Measurements from ENCODE around the gene POLR1D. TPM values are rescaled to one million over a fixed set of nuclear protein-coding genes. Genes with fewer than 3 reads are reported as not detected.

POLR1D gene
- total RNA-seq, 4 donors from 2014 or later, result 63.8 to 81.5 (median 73.3) TPM

- Histone ChIP-seq H3K4me1 (peaks cover 0 to 55% (median 15%) of the 10 kb centered on the region in 4 donors), H3K9me3 (no peaks in the 10 kb centered on the region)
Observed at GRCh38 chr13:27643334-27644132, 21.8 kb downstream of the POLR1D start.

GRCh38 chr13:27644302-27644701, 22.6 kb downstream of the POLR1D start:
- 7 to 8% methylated on average over 1 of the region's 1 CpG for WGBS, 2 donors
- no peak for DNase-seq (ENCODE audit: low spot score in 2 of 2)
- Histone ChIP-seq H3K9me3 (no peaks in the 10 kb centered on the region), H3K27me3 (no peaks in the 10 kb centered on the region), H3K27ac (peak overlapping the region in 1 of 4 donors; percentile 23), H3K4me1 (peaks cover 0 to 48% (median 9%) of the 10 kb centered on the region in 4 donors), H3K4me3 (no peak overlapping the region), H3K36me3 (peaks cover 0 to 11% (median 5%) of the 10 kb centered on the region in 3 donors)
- no peak for TF ChIP-seq EP300 (IDR thresholded peaks at IDR 0.05)
- no peak for TF ChIP-seq POLR2A (IDR thresholded peaks at IDR 0.05)
- TF ChIP-seq CTCF (IDR thresholded peaks at IDR 0.05), result no peak

More at GRCh38 chr13:27643334-27644132, 21.8 kb downstream of the POLR1D start:
- 77 to 84% methylated on average over 5 of the region's 5 CpGs for WGBS, 2 donors
- Histone ChIP-seq H3K27ac (peak overlapping the region in 1 of 4 donors; percentile 23), H3K27me3 (no peaks in the 10 kb centered on the region), H3K4me3 (no peak overlapping the region), H3K36me3 (peaks cover 0 to 4% (median 0%) of the 10 kb centered on the region in 3 donors)
- TF ChIP-seq EP300 (IDR thresholded peaks at IDR 0.05) (no peak), POLR2A (IDR thresholded peaks at IDR 0.05) (no peak), CTCF (IDR thresholded peaks at IDR 0.05) (no peak)
- no peak for DNase-seq (ENCODE audit: low spot score in 2 of 2)

DNA sequence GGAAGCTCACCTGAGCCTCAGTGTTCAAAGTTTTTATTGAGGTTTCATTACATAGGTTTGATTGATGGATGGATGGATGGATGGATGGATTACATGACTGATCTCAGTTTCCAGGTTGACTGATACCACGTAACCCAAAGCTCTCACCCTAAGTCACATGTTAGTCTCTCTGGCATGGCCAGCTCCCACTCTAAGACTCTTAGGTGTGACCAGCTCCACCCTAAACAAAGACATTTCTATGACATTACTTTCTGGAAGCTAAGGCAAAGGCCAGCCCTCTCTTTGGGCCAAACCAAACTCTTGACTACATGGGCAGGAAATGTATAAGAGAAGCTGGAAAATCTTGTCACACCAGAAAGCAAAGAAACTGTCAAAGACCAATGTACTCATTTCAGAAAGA, 28.6 kb downstream of the POLR1D start:
- Histone ChIP-seq H3K4me3 (no peak overlapping the region), H3K27me3 (no peaks in the 10 kb centered on the region), H3K4me1 (peaks cover 0 to 20% (median 0%) of the 10 kb centered on the region in 4 donors), H3K27ac (no peak overlapping the region), H3K9me3 (peaks cover 0 to 16% (median 3%) of the 10 kb centered on the region in 4 donors), H3K36me3 (peaks cover 7 to 37% (median 9%) of the 10 kb centered on the region in 3 donors)
- 100% methylated on average over 1 of the region's 1 CpG for WGBS, 2 donors
- TF ChIP-seq POLR2A (IDR thresholded peaks at IDR 0.05) (no peak), CTCF (IDR thresholded peaks at IDR 0.05) (no peak), EP300 (IDR thresholded peaks at IDR 0.05) (no peak)
- DNase-seq (ENCODE audit: low spot score in 2 of 2), result no peak

DNA sequence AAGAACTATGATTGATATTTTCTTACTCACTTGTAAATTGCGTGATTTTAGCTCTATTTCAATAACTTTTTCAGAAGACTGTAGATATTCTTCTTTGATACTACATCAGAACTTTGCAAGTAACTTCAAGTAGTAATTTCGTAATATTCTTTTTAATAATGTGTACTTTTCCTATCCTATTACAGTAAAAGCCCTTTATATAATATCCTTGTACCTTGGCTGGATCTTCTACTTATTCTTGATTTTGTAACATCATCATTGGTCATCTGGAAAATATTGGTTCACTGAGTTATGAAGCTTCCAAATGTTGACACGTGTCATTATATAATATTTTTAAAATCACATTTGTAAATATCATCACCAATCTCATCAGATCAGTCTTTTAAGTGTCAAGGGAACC, 32.4 kb downstream of the POLR1D start:
- DNase-seq (ENCODE audit: low spot score in 2 of 2), result no peak
- Histone ChIP-seq H3K27me3 (no peaks in the 10 kb centered on the region), H3K9me3 (peaks cover 0 to 16% (median 3%) of the 10 kb centered on the region in 4 donors), H3K4me1 (peaks cover 0 to 38% (median 2%) of the 10 kb centered on the region in 4 donors), H3K4me3 (no peak overlapping the region), H3K36me3 (peaks cover 4 to 28% (median 9%) of the 10 kb centered on the region in 3 donors), H3K27ac (no peak overlapping the region)
- TF ChIP-seq CTCF (IDR thresholded peaks at IDR 0.05) (no peak), POLR2A (IDR thresholded peaks at IDR 0.05) (no peak), EP300 (IDR thresholded peaks at IDR 0.05) (no peak)
- WGBS, 2 donors, result 91 to 93% methylated on average over 3 of the region's 3 CpGs

DNA sequence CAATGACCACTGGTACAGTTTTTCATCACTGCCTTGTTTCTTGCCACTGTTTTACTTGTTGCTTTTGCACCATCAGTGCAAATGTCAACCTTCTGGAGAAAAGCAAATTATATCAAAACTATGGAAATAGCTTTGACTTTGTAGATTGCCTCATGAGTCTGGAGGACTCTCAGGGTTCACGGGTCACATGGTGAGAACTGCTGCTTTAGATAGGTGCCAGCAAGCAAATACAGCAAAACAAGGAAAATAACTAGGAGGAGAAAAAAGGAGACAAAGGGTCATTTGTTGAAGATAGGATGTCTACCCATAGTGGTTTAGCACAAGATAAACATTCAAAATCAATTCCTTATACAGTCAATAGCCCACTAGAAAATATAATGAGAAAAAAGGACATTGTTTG, 33.1 kb downstream of the POLR1D start:
- Histone ChIP-seq H3K9me3 (peaks cover 0 to 13% (median 3%) of the 10 kb centered on the region in 4 donors), H3K27me3 (no peaks in the 10 kb centered on the region), H3K27ac (no peak overlapping the region), H3K4me3 (no peak overlapping the region), H3K4me1 (peaks cover 0 to 42% (median 2%) of the 10 kb centered on the region in 4 donors), H3K36me3 (peaks cover 3 to 21% (median 6%) of the 10 kb centered on the region in 3 donors)
- no peak for DNase-seq (ENCODE audit: low spot score in 2 of 2)
- 82 to 84% methylated on average over 1 of the region's 1 CpG for WGBS, 2 donors
- no peak for TF ChIP-seq POLR2A (IDR thresholded peaks at IDR 0.05)
- TF ChIP-seq CTCF (IDR thresholded peaks at IDR 0.05), result no peak
- TF ChIP-seq EP300 (IDR thresholded peaks at IDR 0.05), result no peak

All from tibial nerve (tissue), 4 donors.